ENCODE measurements around the gene MTURN. TPM values are rescaled to one million over a fixed set of nuclear protein-coding genes. Genes with fewer than 3 reads are reported as not detected.

The MTURN gene
- total and polyA plus RNA-seq, 9 of the 15 experiments (the other 6 are each of a cell fraction or from before 2014, with no cell fraction given) = 0.94 to 14.8 (median 6.4) TPM

DNA sequence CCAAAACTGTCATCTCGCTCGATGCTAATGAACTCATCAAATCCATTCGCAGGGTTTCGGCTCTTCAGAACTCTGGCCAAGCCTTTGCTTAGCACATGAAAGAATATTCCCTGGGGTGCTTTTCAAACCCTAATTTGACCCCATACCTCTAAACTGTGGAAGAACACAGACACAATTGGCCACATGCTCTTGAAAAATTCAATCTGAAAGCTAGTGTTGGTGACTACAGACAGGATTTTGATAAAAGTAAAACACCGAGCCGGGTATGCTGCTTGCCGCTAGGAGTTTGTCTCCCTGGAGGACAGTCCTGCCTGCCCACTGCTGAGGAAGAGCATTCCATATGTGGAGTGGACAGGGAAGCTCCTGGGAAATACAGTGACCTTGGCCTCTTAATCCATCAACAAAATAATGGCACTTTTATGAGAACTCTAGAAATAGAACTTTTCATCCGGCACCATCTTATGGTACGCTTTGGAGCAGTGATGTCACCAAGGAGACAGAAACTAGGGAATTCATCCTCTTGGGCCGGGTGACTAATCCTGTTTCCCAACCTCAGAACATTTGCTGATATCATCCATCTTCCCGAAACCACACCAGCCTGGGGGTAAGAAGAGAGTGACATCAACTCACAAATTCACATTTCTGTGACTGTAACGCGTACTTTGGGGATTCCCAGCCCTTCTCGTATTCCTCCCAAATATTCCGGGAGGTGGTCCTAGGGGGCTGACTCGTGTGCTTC is 34.2 kb downstream of the MTURN start (continued):
- TF ChIP-seq ZBTB40 (IDR thresholded peaks at IDR 0.05) = no peak
- TF ChIP-seq ZBTB40 (CRISPR knock-in tag; IDR thresholded peaks at IDR 0.05) = no peak
- no peak for TF ChIP-seq PRPF4 (IDR thresholded peaks at IDR 0.05; ENCODE audit: insufficient read depth, low read depth, low read length, poor library complexity, severe bottlenecking)
- TF ChIP-seq, protein P1, sequence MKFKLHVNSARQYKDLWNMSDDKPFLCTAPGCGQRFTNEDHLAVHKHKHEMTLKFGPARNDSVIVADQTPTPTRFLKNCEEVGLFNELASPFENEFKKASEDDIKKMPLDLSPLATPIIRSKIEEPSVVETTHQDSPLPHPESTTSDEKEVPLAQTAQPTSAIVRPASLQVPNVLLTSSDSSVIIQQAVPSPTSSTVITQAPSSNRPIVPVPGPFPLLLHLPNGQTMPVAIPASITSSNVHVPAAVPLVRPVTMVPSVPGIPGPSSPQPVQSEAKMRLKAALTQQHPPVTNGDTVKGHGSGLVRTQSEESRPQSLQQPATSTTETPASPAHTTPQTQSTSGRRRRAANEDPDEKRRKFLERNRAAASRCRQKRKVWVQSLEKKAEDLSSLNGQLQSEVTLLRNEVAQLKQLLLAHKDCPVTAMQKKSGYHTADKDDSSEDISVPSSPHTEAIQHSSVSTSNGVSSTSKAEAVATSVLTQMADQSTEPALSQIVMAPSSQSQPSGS (CRISPR knock-in tag; IDR thresholded peaks at IDR 0.05) = no peak
- TF ChIP-seq ZNF518B (CRISPR knock-in tag; IDR thresholded peaks at IDR 0.05) = no peak
- TF ChIP-seq ZFPM2 (CRISPR knock-in tag; IDR thresholded peaks at IDR 0.05) = no peak
- TF ChIP-seq ZNF175 (CRISPR knock-in tag; IDR thresholded peaks at IDR 0.05; ENCODE audit: low read depth) = no peak
- no peak for TF ChIP-seq CREB1 (IDR thresholded peaks at IDR 0.05)
- no peak for TF ChIP-seq CREB1 (CRISPR knock-in tag; IDR thresholded peaks at IDR 0.05)
- no peak for TF ChIP-seq ZNF3 (CRISPR knock-in tag; IDR thresholded peaks at IDR 0.05)
- TF ChIP-seq JUND (IDR thresholded peaks at IDR 0.05; ENCODE audit: borderline replicate concordance, low read depth, low read length) = peak; percentile 12; the same call in 1 of the 2 replicates
- no peak; the same call in 2 of the 3 replicates for TF ChIP-seq JUND (tag; IDR thresholded peaks at IDR 0.05; ENCODE audit: borderline replicate concordance, low read depth, low read length)
- TF ChIP-seq ZNF23 (CRISPR knock-in tag; IDR thresholded peaks at IDR 0.05) = no peak
